ENCODE data around the gene WDR72. TPM values are rescaled to one million over a fixed set of nuclear protein-coding genes. Genes with fewer than 3 reads are reported as not detected.

The WDR72 gene
- total and polyA plus RNA-seq, 2 of the 8 experiments (the other 6 are each of a cell fraction or from before 2014, with no cell fraction given), result 1.2 to 1.9 TPM

GRCh38 chr15:53590380-53590779 lies 169.1 kb downstream of the WDR72 start:
- no peaks in the 10 kb centered on the region for H3K79me2 ChIP-seq (ENCODE audit: control insufficient read depth in 1 of 2, insufficient read depth in 2 of 2, low read length in 2 of 2)
- no peaks in the 10 kb centered on the region for H3K27me3 ChIP-seq (replicated peaks in 1 of 4; ENCODE audit: control insufficient read depth in 3 of 4, extremely low read depth in 1 of 4, insufficient read depth in 3 of 4, low read length in 3 of 4)
- no peak overlapping the region for H3K9ac ChIP-seq (replicated peaks in 1 of 4; ENCODE audit: extremely low read depth in 1 of 4, low read depth in 3 of 4, low read length in 3 of 4)
- H2BK120ac ChIP-seq (replicated peaks; ENCODE audit: low read depth, low read length), result no peak overlapping the region
- POLR2A ChIA-PET (ENCODE audit: partially characterized antibody), result no interaction called here
- H3K27ac ChIP-seq (ENCODE audit: low read depth, low read length), result no peak overlapping the region
- TF ChIP-seq TAF1 (IDR thresholded peaks at IDR 0.05; ENCODE audit: low read depth, low read length) (no peak), CREB1 (IDR thresholded peaks at IDR 0.05) (no peak), SIN3A (conservative IDR thresholded peaks at IDR 0.05 in 1 of 2, IDR thresholded peaks at IDR 0.05 in 1 of 2; ENCODE audit: low read depth in 1 of 2, low read length in 2 of 2) (no peak), SP2 (IDR thresholded peaks at IDR 0.05; ENCODE audit: low read length) (no peak)
- H4K8ac ChIP-seq (ENCODE audit: extremely low read depth, insufficient read depth, low read length), result no peak overlapping the region
- no peak overlapping the region for H2BK20ac ChIP-seq (ENCODE audit: low read length)
- no peak overlapping the region for H3K4me3 ChIP-seq (ENCODE audit: extremely low read depth in 1 of 4, insufficient read depth in 2 of 4, low read depth in 3 of 4, low read length in 4 of 4)
- H3K4me1 ChIP-seq (replicated peaks in 1 of 4; ENCODE audit: control insufficient read depth in 3 of 4, insufficient read depth in 4 of 4, low read length in 3 of 4), result 0 out of 7 replicates have a peak, but pooled peaks cover 0 to 3% (median 0%) of the 10 kb centered on the region in 4 experiments
- H2BK12ac ChIP-seq (ENCODE audit: low read depth, low read length), result no peak overlapping the region
- H3K4ac ChIP-seq (replicated peaks; ENCODE audit: insufficient read length, low read depth, low read length), result no peak overlapping the region
- CTCF ChIA-PET (ENCODE audit: partially characterized antibody), result interaction anchor here (1.1 to 1.6 kb wide), 2 partner anchors 125 to 658 kb away, joined by 4 to 5 read pairs; no protein-coding TSS in a partner anchor
- no peaks in the 10 kb centered on the region for H4K20me1 ChIP-seq (replicated peaks in 1 of 2; ENCODE audit: control insufficient read depth in 1 of 2, insufficient read depth in 2 of 2, low read length in 2 of 2)
- DNase-seq (ENCODE audit: low read depth in 1 of 2, low spot score in 2 of 2) (no peak), FAIRE-seq (no peak)
- no peak overlapping the region for H3K4me2 ChIP-seq (ENCODE audit: insufficient read depth in 1 of 2, low read depth in 2 of 2, low read length in 2 of 2)
- H4K5ac ChIP-seq (ENCODE audit: insufficient read length, low read depth, low read length), result no peak overlapping the region
- no peak overlapping the region for H2AFZ ChIP-seq (ENCODE audit: low read length)
- H3K14ac ChIP-seq (ENCODE audit: insufficient read length), result no peak overlapping the region
- no peaks in the 10 kb centered on the region for H3K79me1 ChIP-seq (ENCODE audit: low read depth, low read length)
- no peak overlapping the region for H3K56ac ChIP-seq (replicated peaks; ENCODE audit: insufficient read length, low read depth, low read length)
- WGBS, 2 experiments (ENCODE audit: extremely low coverage in 1 of 2, insufficient coverage in 1 of 2, insufficient read length in 1 of 2, insufficient replicate concordance in 2 of 2, low coverage in 1 of 2, low lambda C conversion rate in 2 of 2, missing lambda C conversion rate in 1 of 2), result 87% methylated on average over 2 of the region's 2 CpGs; no CpG with 5 or more reads in 1 of the 2 experiments
- H2BK15ac ChIP-seq (ENCODE audit: low read length), result no peak overlapping the region
- H3K23me2 ChIP-seq (ENCODE audit: low read depth, low read length), result no peaks in the 10 kb centered on the region
- no peak overlapping the region for H3K18ac ChIP-seq (ENCODE audit: extremely low read depth, low read length)
- H4K91ac ChIP-seq (replicated peaks; ENCODE audit: insufficient read length, low read length), result no peak overlapping the region
- H3K9me3 ChIP-seq (ENCODE audit: insufficient read depth in 2 of 2, low read depth in 1 of 2, low read length in 1 of 2), result no peaks in the 10 kb centered on the region
- no peaks in the 10 kb centered on the region for H3K36me3 ChIP-seq (ENCODE audit: control insufficient read depth in 2 of 4, insufficient read depth in 4 of 4, low read length in 3 of 4)
- H3K23ac ChIP-seq (ENCODE audit: insufficient read length), result no peak overlapping the region
- no peak overlapping the region for H2AK5ac ChIP-seq (ENCODE audit: low read depth, low read length)
- no peak overlapping the region for H2BK5ac ChIP-seq (ENCODE audit: low read depth, low read length)
